ENCODE data around the gene CD300C.

GRCh38 chr17:74578979-74579378, 33.1 kb upstream of the CD300C start:
- TF ChIP-seq CTCF (IDR thresholded peaks at IDR 0.05; ENCODE audit: low read depth, low read length, poor library complexity, severe bottlenecking): no peak
- no peak for TF ChIP-seq EZH2phosphoT487 (IDR thresholded peaks at IDR 0.05; ENCODE audit: borderline replicate concordance, low read length)

All from DOHH2 (cell line).